Immature natural killer cell (primary cell): ENCODE data around the gene PTPN18. TPM values are rescaled to one million over a fixed set of nuclear protein-coding genes. Genes with fewer than 3 reads are reported as not detected.

ENCODE experiments used
- DNase-seq, 3 donors: peaks; one replicate each; pipeline ENCODE4 v3.0.0; 2022; ENCODE audit warnings: mixed read lengths in 1 of 3
- H3K27ac Mint-ChIP-seq, 6 donors: one replicate each; pipeline ENCODE4 v1.8.0; 2020; ENCODE audit warnings: mixed read lengths in 6 of 6, mild to moderate bottlenecking in 5 of 6, inconsistent platforms in 4 of 6, moderate library complexity in 3 of 6
- H3K27me3 Mint-ChIP-seq, 3 donors: one replicate each; pipeline ENCODE4 v1.8.0; 2020 to 2021; ENCODE audit warnings: low read depth in 3 of 3, mild to moderate bottlenecking in 3 of 3, mixed read lengths in 3 of 3, moderate library complexity in 3 of 3, inconsistent platforms in 1 of 3
- H3K36me3 Mint-ChIP-seq, 3 donors: one replicate each; pipeline ENCODE4 v1.8.0; 2020; ENCODE audit warnings: mixed read lengths in 3 of 3, inconsistent platforms in 2 of 3, mild to moderate bottlenecking in 2 of 3
- H3K4me1 Mint-ChIP-seq, 2 donors: one replicate each; pipeline ENCODE4 v1.8.0; 2020; ENCODE audit warnings: inconsistent platforms in 2 of 2, mild to moderate bottlenecking in 2 of 2, mixed read lengths in 2 of 2, moderate library complexity in 1 of 2
- H3K4me3 Mint-ChIP-seq, 5 donors: one replicate each; pipeline ENCODE4 v1.8.0; 2020; ENCODE audit warnings: mild to moderate bottlenecking in 5 of 5, mixed read lengths in 5 of 5, inconsistent platforms in 3 of 5, moderate library complexity in 3 of 5
- H3K9me3 Mint-ChIP-seq, 6 donors: one replicate each; pipeline ENCODE4 v1.8.0; 2020; ENCODE audit warnings: mild to moderate bottlenecking in 6 of 6, mixed read lengths in 6 of 6, inconsistent platforms in 4 of 6, moderate library complexity in 3 of 6
- polyA plus RNA-seq, 3 donors: library from polyadenylated mRNA; unstranded; fragments of 300-500 nt; fragmentation: Illumina TruSeq; gene quantifications; one replicate each; pipeline ENCODE4 v1.2.3, GENCODE V29; 2021

PTPN18 gene
- polyA plus RNA-seq, 3 donors from 2014 or later = 89.4 to 190 (median 91.1) TPM

- peaks cover 0 to 2% (median 1%) of the 10 kb centered on the region in 3 donors for H3K27me3 Mint-ChIP-seq
- H3K4me1 Mint-ChIP-seq = peaks cover 17 to 20% of the 10 kb centered on the region in 2 donors
- no peak overlapping the region for H3K4me3 Mint-ChIP-seq
- DNase-seq = no peak
- no peaks in the 10 kb centered on the region for H3K9me3 Mint-ChIP-seq
- no peak overlapping the region for H3K27ac Mint-ChIP-seq
- H3K36me3 Mint-ChIP-seq = peaks cover 0 to 5% (median 4%) of the 10 kb centered on the region in 3 donors
These were observed 2.8 kb downstream of the PTPN18 start for GRCh38 chr2:130358420-130359350.

GRCh38 chr2:130359466-130359865 is 3.6 kb downstream of the PTPN18 start:
- Mint-ChIP-seq H3K27ac (no peak overlapping the region), H3K4me1 (peaks cover 13 to 14% of the 10 kb centered on the region in 2 donors), H3K4me3 (no peak overlapping the region), H3K36me3 (peaks cover 0 to 10% (median 9%) of the 10 kb centered on the region in 3 donors), H3K27me3 (peaks cover 0 to 2% (median 1%) of the 10 kb centered on the region in 3 donors), H3K9me3 (no peaks in the 10 kb centered on the region)
- DNase-seq = no peak

- H3K27me3 Mint-ChIP-seq = peaks cover 0 to 2% (median 1%) of the 10 kb centered on the region in 3 donors
- no peaks in the 10 kb centered on the region for H3K9me3 Mint-ChIP-seq
- H3K27ac Mint-ChIP-seq = no peak overlapping the region
- peaks cover 0 to 10% (median 9%) of the 10 kb centered on the region in 3 donors for H3K36me3 Mint-ChIP-seq
- H3K4me1 Mint-ChIP-seq = peaks cover 0 to 5% of the 10 kb centered on the region in 2 donors
- DNase-seq = no peak
- H3K4me3 Mint-ChIP-seq = no peak overlapping the region
These were observed 7.6 kb downstream of the PTPN18 start for GRCh38 chr2:130363479-130363878.

- no peak overlapping the region for H3K4me3 Mint-ChIP-seq
- DNase-seq = no peak
- no peak overlapping the region for H3K27ac Mint-ChIP-seq
- peaks cover 0 to 10% (median 5%) of the 10 kb centered on the region in 3 donors for H3K36me3 Mint-ChIP-seq
- peaks cover 3 to 6% of the 10 kb centered on the region in 2 donors for H3K4me1 Mint-ChIP-seq
- no peaks in the 10 kb centered on the region for H3K9me3 Mint-ChIP-seq
- H3K27me3 Mint-ChIP-seq = peaks cover 0 to 2% (median 1%) of the 10 kb centered on the region in 3 donors
These were observed 9.2 kb downstream of the PTPN18 start for GRCh38 chr2:130365075-130365474.

- H3K9me3 Mint-ChIP-seq = no peaks in the 10 kb centered on the region
These were observed 10.1 kb downstream of the PTPN18 start for GRCh38 chr2:130365963-130366362.

GRCh38 chr2:130366720-130367119 is 10.9 kb downstream of the PTPN18 start:
- Mint-ChIP-seq H3K36me3 (peaks cover 0 to 10% (median 5%) of the 10 kb centered on the region in 3 donors), H3K4me1 (peaks cover 19 to 23% of the 10 kb centered on the region in 2 donors), H3K27ac (no peak overlapping the region), H3K4me3 (no peak overlapping the region), H3K27me3 (peaks cover under 1 to 10% (median 3%) of the 10 kb centered on the region in 3 donors), H3K9me3 (no peaks in the 10 kb centered on the region)
- no peak for DNase-seq

More at GRCh38 chr2:130365963-130366362, 10.1 kb downstream of the PTPN18 start:
- no peak overlapping the region for H3K4me3 Mint-ChIP-seq
- H3K27me3 Mint-ChIP-seq = peaks cover 2 to 5% (median 2%) of the 10 kb centered on the region in 3 donors
- peaks cover 12 to 15% of the 10 kb centered on the region in 2 donors for H3K4me1 Mint-ChIP-seq
- no peak overlapping the region for H3K27ac Mint-ChIP-seq
- DNase-seq = no peak
- peaks cover 0 to 10% (median 5%) of the 10 kb centered on the region in 3 donors for H3K36me3 Mint-ChIP-seq

GRCh38 chr2:130368786-130369185 is 12.9 kb downstream of the PTPN18 start:
- DNase-seq = no peak
- peaks cover 6 to 12% (median 10%) of the 10 kb centered on the region in 3 donors for H3K36me3 Mint-ChIP-seq
- peak overlapping the region in 1 of 6 donors; percentile 24 for H3K27ac Mint-ChIP-seq
- no peaks in the 10 kb centered on the region for H3K9me3 Mint-ChIP-seq
- H3K4me1 Mint-ChIP-seq = peaks cover 34 to 37% of the 10 kb centered on the region in 2 donors
- H3K27me3 Mint-ChIP-seq = peaks cover 0 to 11% (median 7%) of the 10 kb centered on the region in 3 donors
- no peak overlapping the region for H3K4me3 Mint-ChIP-seq

- Mint-ChIP-seq H3K9me3 (no peaks in the 10 kb centered on the region), H3K36me3 (peaks cover 9 to 12% (median 11%) of the 10 kb centered on the region in 3 donors), H3K27me3 (peaks cover 0 to 11% (median 8%) of the 10 kb centered on the region in 3 donors), H3K4me1 (peaks cover 40 to 44% of the 10 kb centered on the region in 2 donors), H3K27ac (peak overlapping the region; percentile 28 to 99 (median 92)), H3K4me3 (peak overlapping the region in 1 of 5 donors; percentile 98)
- DNase-seq = no peak
These were observed 13.6 kb downstream of the PTPN18 start for GRCh38 chr2:130369311-130369964.

GRCh38 chr2:130369965-130370341 is 14.1 kb downstream of the PTPN18 start:
- Mint-ChIP-seq H3K27ac (peak overlapping the region; percentile 84 to 99 (median 96)), H3K4me1 (peaks cover 45 to 49% of the 10 kb centered on the region in 2 donors), H3K36me3 (peaks cover 13 to 17% (median 13%) of the 10 kb centered on the region in 3 donors), H3K9me3 (no peaks in the 10 kb centered on the region), H3K27me3 (peaks cover 0 to 11% (median 10%) of the 10 kb centered on the region in 3 donors), H3K4me3 (peak overlapping the region in 4 of 5 donors; percentile 95 to 98 (median 96))
- DNase-seq = no peak

GRCh38 chr2:130370490-130370889 is 14.6 kb downstream of the PTPN18 start:
- Mint-ChIP-seq H3K4me3 (peak overlapping the region; percentile 95 to 99 (median 97)), H3K27ac (peak overlapping the region; percentile 92 to 99 (median 98)), H3K4me1 (peaks cover 51 to 54% of the 10 kb centered on the region in 2 donors), H3K36me3 (peaks cover 18 to 21% (median 18%) of the 10 kb centered on the region in 3 donors), H3K9me3 (no peaks in the 10 kb centered on the region), H3K27me3 (peaks cover 0 to 11% (median 10%) of the 10 kb centered on the region in 3 donors)
- DNase-seq = peak; percentile 54 to 62 (median 62)

- H3K4me1 Mint-ChIP-seq = peaks cover 62 to 66% of the 10 kb centered on the region in 2 donors
- peaks cover 26 to 29% (median 27%) of the 10 kb centered on the region in 3 donors for H3K36me3 Mint-ChIP-seq
- peaks cover 0 to 11% (median 10%) of the 10 kb centered on the region in 3 donors for H3K27me3 Mint-ChIP-seq
These were observed 15.8 kb downstream of the PTPN18 start for GRCh38 chr2:130371723-130372054.

GRCh38 chr2:130372055-130372832 is 16.4 kb downstream of the PTPN18 start:
- Mint-ChIP-seq H3K27ac (peak overlapping the region; percentile 92 to 99 (median 98)), H3K4me1 (peaks cover 68 to 72% of the 10 kb centered on the region in 2 donors), H3K9me3 (no peaks in the 10 kb centered on the region), H3K27me3 (peaks cover 0 to 11% (median 10%) of the 10 kb centered on the region in 3 donors), H3K36me3 (peaks cover 26 to 29% (median 27%) of the 10 kb centered on the region in 3 donors), H3K4me3 (peak overlapping the region; percentile 95 to 99 (median 97))
- peak; percentile 74 to 79 (median 77) for DNase-seq

More at GRCh38 chr2:130371723-130372054, 15.8 kb downstream of the PTPN18 start:
- no peak for DNase-seq
- peak overlapping the region; percentile 92 to 99 (median 98) for H3K27ac Mint-ChIP-seq
- H3K4me3 Mint-ChIP-seq = peak overlapping the region; percentile 95 to 99 (median 97)
- no peaks in the 10 kb centered on the region for H3K9me3 Mint-ChIP-seq
